ENCODE data around the gene MBOAT2.
A peak's percentile ranks its signal among the peaks of the same experiment; 100 is the strongest.

MBOAT2 gene

DNA sequence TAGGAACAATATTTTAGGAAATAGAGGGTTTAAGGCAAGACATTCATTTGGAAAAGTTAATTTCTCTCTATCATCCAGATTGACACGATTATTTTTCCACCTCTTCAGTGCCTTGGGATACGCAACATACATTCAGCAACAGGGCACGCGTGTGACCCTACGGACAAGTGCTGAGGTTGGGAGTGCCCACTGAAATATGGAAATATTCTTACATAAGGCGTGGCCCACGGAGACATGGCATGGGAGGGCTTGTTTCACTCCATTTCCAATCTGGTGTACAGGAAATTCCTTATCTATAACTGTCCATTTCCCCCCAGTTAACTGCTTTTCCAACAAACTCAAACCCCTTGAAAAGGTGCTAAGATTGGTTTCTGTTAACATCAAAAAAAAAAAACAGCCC, 145.2 kb downstream of the MBOAT2 start:
- WGBS: 98% methylated on average over 7 of the region's 7 CpGs
- no peak overlapping the region for H3K4me3 ChIP-seq (ENCODE audit: insufficient read depth in 1 of 2, low read depth in 1 of 2, low read length in 2 of 2)
- no peaks in the 10 kb centered on the region for H3K27me3 ChIP-seq (ENCODE audit: control insufficient read depth in 1 of 2, insufficient read depth in 1 of 2, low read length in 2 of 2)
- H3K36me3 ChIP-seq (ENCODE audit: control insufficient read depth in 1 of 2, insufficient read depth in 2 of 2, low read depth in 1 of 2, low read length in 2 of 2): peaks cover 3 to 34% of the 10 kb centered on the region in 2 experiments
- H2AK5ac ChIP-seq (ENCODE audit: low read length, severe bottlenecking): peak overlapping the region; percentile 100
- H2AFZ ChIP-seq (ENCODE audit: low read depth, low read length): no peak overlapping the region
- no peak for DNase-seq
- H4K8ac ChIP-seq (ENCODE audit: low read length): no peak overlapping the region
- no peak overlapping the region for H3K4ac ChIP-seq (ENCODE audit: low read depth in 1 of 2, low read length in 2 of 2)
- peak overlapping the region; percentile 95 for H3K27ac ChIP-seq (ENCODE audit: low read length, poor library complexity, severe bottlenecking)
- peaks cover 1% of the 10 kb centered on the region for H3K79me1 ChIP-seq (replicated peaks; ENCODE audit: low read length, poor library complexity, severe bottlenecking)
- no peak overlapping the region for H2BK120ac ChIP-seq (ENCODE audit: low read depth, low read length)
- no peak overlapping the region for H2BK12ac ChIP-seq (ENCODE audit: low read length in 2 of 2)
- no peak overlapping the region for H4K91ac ChIP-seq (ENCODE audit: low read length)
- peaks cover 5% of the 10 kb centered on the region for H3K4me1 ChIP-seq (ENCODE audit: control insufficient read depth, insufficient read depth, low read depth, low read length)
- H3K9ac ChIP-seq (ENCODE audit: low read length): no peak overlapping the region
- no peak overlapping the region for H3K18ac ChIP-seq (ENCODE audit: low read depth in 1 of 2, low read length in 2 of 2)
- no peak overlapping the region for H3K4me2 ChIP-seq (ENCODE audit: low read length, poor library complexity, severe bottlenecking)
- H3K23ac ChIP-seq (ENCODE audit: low read length in 2 of 2): no peak overlapping the region
- no peak overlapping the region for H2BK15ac ChIP-seq (ENCODE audit: low read depth, poor library complexity, severe bottlenecking)
- H2BK5ac ChIP-seq (ENCODE audit: low read depth, low read length, poor library complexity, severe bottlenecking): peak overlapping the region; percentile 98
- no peaks in the 10 kb centered on the region for H3K9me3 ChIP-seq (ENCODE audit: control insufficient read depth, low read length)
- H3K14ac ChIP-seq (ENCODE audit: low read length in 2 of 2): no peak overlapping the region

- H3K36me3 ChIP-seq (ENCODE audit: control insufficient read depth in 1 of 2, insufficient read depth in 2 of 2, low read depth in 1 of 2, low read length in 2 of 2): peaks cover 3 to 33% of the 10 kb centered on the region in 2 experiments
- H3K4me1 ChIP-seq (ENCODE audit: control insufficient read depth, insufficient read depth, low read depth, low read length): peaks cover 5% of the 10 kb centered on the region
- H3K4me3 ChIP-seq (ENCODE audit: insufficient read depth in 1 of 2, low read depth in 1 of 2, low read length in 2 of 2): no peak overlapping the region
- no peak overlapping the region for H2BK5ac ChIP-seq (ENCODE audit: low read depth, low read length, poor library complexity, severe bottlenecking)
- no peak overlapping the region for H2AFZ ChIP-seq (ENCODE audit: low read depth, low read length)
- no peak overlapping the region for H3K4ac ChIP-seq (ENCODE audit: low read depth in 1 of 2, low read length in 2 of 2)
- H2BK120ac ChIP-seq (ENCODE audit: low read depth, low read length): no peak overlapping the region
- DNase-seq: no peak
- 94% methylated on average over 10 of the region's 11 CpGs for WGBS
- no peaks in the 10 kb centered on the region for H3K27me3 ChIP-seq (ENCODE audit: control insufficient read depth in 1 of 2, insufficient read depth in 1 of 2, low read length in 2 of 2)
- H3K9ac ChIP-seq (ENCODE audit: low read length): no peak overlapping the region
- H3K23ac ChIP-seq (ENCODE audit: low read length in 2 of 2): no peak overlapping the region
- no peaks in the 10 kb centered on the region for H3K9me3 ChIP-seq (ENCODE audit: control insufficient read depth, low read length)
- no peak overlapping the region for H2BK15ac ChIP-seq (ENCODE audit: low read depth, poor library complexity, severe bottlenecking)
- no peak overlapping the region for H4K91ac ChIP-seq (ENCODE audit: low read length)
- H2BK12ac ChIP-seq (ENCODE audit: low read length in 2 of 2): no peak overlapping the region
- no peak overlapping the region for H4K8ac ChIP-seq (ENCODE audit: low read length)
- H3K79me1 ChIP-seq (replicated peaks; ENCODE audit: low read length, poor library complexity, severe bottlenecking): peaks cover 1% of the 10 kb centered on the region
- no peak overlapping the region for H3K4me2 ChIP-seq (ENCODE audit: low read length, poor library complexity, severe bottlenecking)
- no peak overlapping the region for H3K14ac ChIP-seq (ENCODE audit: low read length in 2 of 2)
- H3K27ac ChIP-seq (ENCODE audit: low read length, poor library complexity, severe bottlenecking): peak overlapping the region; percentile 95
- no peak overlapping the region for H2AK5ac ChIP-seq (ENCODE audit: low read length, severe bottlenecking)
- H3K18ac ChIP-seq (ENCODE audit: low read depth in 1 of 2, low read length in 2 of 2): no peak overlapping the region
These were observed 145.8 kb downstream of the MBOAT2 start for GRCh38 chr2:8857709-8858108.

GRCh38 chr2:8856176-8856575, 147.3 kb downstream of the MBOAT2 start:
- no peak overlapping the region for H4K8ac ChIP-seq (ENCODE audit: low read length)
- H3K9me3 ChIP-seq (ENCODE audit: control insufficient read depth, low read length): no peaks in the 10 kb centered on the region
- no peak overlapping the region for H4K91ac ChIP-seq (ENCODE audit: low read length)
- WGBS: 92% methylated on average over 2 of the region's 2 CpGs
- peaks cover 1% of the 10 kb centered on the region for H3K79me1 ChIP-seq (replicated peaks; ENCODE audit: low read length, poor library complexity, severe bottlenecking)
- H2BK5ac ChIP-seq (ENCODE audit: low read depth, low read length, poor library complexity, severe bottlenecking): no peak overlapping the region
- H2AFZ ChIP-seq (ENCODE audit: low read depth, low read length): no peak overlapping the region
- H3K18ac ChIP-seq (ENCODE audit: low read depth in 1 of 2, low read length in 2 of 2): no peak overlapping the region
- H2BK12ac ChIP-seq (ENCODE audit: low read length in 2 of 2): no peak overlapping the region
- DNase-seq: no peak
- peaks cover 7% of the 10 kb centered on the region for H3K4me1 ChIP-seq (ENCODE audit: control insufficient read depth, insufficient read depth, low read depth, low read length)
- no peak overlapping the region for H3K9ac ChIP-seq (ENCODE audit: low read length)
- no peak overlapping the region for H2BK120ac ChIP-seq (ENCODE audit: low read depth, low read length)
- H3K27me3 ChIP-seq (ENCODE audit: control insufficient read depth in 1 of 2, insufficient read depth in 1 of 2, low read length in 2 of 2): no peaks in the 10 kb centered on the region
- H3K36me3 ChIP-seq (ENCODE audit: control insufficient read depth in 1 of 2, insufficient read depth in 2 of 2, low read depth in 1 of 2, low read length in 2 of 2): peaks cover 0 to 19% of the 10 kb centered on the region in 2 experiments
- H3K4me3 ChIP-seq (ENCODE audit: insufficient read depth in 1 of 2, low read depth in 1 of 2, low read length in 2 of 2): no peak overlapping the region
- no peak overlapping the region for H2BK15ac ChIP-seq (ENCODE audit: low read depth, poor library complexity, severe bottlenecking)
- H3K4ac ChIP-seq (ENCODE audit: low read depth in 1 of 2, low read length in 2 of 2): no peak overlapping the region
- H3K14ac ChIP-seq (ENCODE audit: low read length in 2 of 2): no peak overlapping the region
- H3K4me2 ChIP-seq (ENCODE audit: low read length, poor library complexity, severe bottlenecking): no peak overlapping the region
- H3K27ac ChIP-seq (ENCODE audit: low read length, poor library complexity, severe bottlenecking): no peak overlapping the region
- no peak overlapping the region for H3K23ac ChIP-seq (ENCODE audit: low read length in 2 of 2)
- no peak overlapping the region for H2AK5ac ChIP-seq (ENCODE audit: low read length, severe bottlenecking)

- Histone ChIP-seq H2AFZ (ENCODE audit: low read depth, low read length) (no peak overlapping the region), H2BK120ac (ENCODE audit: low read depth, low read length) (no peak overlapping the region), H3K27me3 (ENCODE audit: control insufficient read depth in 1 of 2, insufficient read depth in 1 of 2, low read length in 2 of 2) (no peaks in the 10 kb centered on the region), H4K91ac (ENCODE audit: low read length) (no peak overlapping the region), H3K23ac (ENCODE audit: low read length in 2 of 2) (no peak overlapping the region), H3K9ac (ENCODE audit: low read length) (no peak overlapping the region), H2BK12ac (ENCODE audit: low read length in 2 of 2) (no peak overlapping the region), H3K18ac (ENCODE audit: low read depth in 1 of 2, low read length in 2 of 2) (no peak overlapping the region), H3K79me1 (replicated peaks; ENCODE audit: low read length, poor library complexity, severe bottlenecking) (peaks cover 1% of the 10 kb centered on the region), H3K36me3 (ENCODE audit: control insufficient read depth in 1 of 2, insufficient read depth in 2 of 2, low read depth in 1 of 2, low read length in 2 of 2) (peaks cover 0 to 18% of the 10 kb centered on the region in 2 experiments), H2BK5ac (ENCODE audit: low read depth, low read length, poor library complexity, severe bottlenecking) (no peak overlapping the region), H2BK15ac (ENCODE audit: low read depth, poor library complexity, severe bottlenecking) (no peak overlapping the region), H3K4me2 (ENCODE audit: low read length, poor library complexity, severe bottlenecking) (no peak overlapping the region), H3K14ac (ENCODE audit: low read length in 2 of 2) (no peak overlapping the region), H3K4me1 (ENCODE audit: control insufficient read depth, insufficient read depth, low read depth, low read length) (peaks cover 7% of the 10 kb centered on the region), H3K27ac (ENCODE audit: low read length, poor library complexity, severe bottlenecking) (no peak overlapping the region), H3K4me3 (ENCODE audit: insufficient read depth in 1 of 2, low read depth in 1 of 2, low read length in 2 of 2) (no peak overlapping the region), H4K8ac (ENCODE audit: low read length) (no peak overlapping the region), H3K4ac (ENCODE audit: low read depth in 1 of 2, low read length in 2 of 2) (no peak overlapping the region), H3K9me3 (ENCODE audit: control insufficient read depth, low read length) (no peaks in the 10 kb centered on the region), H2AK5ac (ENCODE audit: low read length, severe bottlenecking) (peak overlapping the region; percentile 76)
- no peak for DNase-seq
- 96% methylated on average over 3 of the region's 3 CpGs for WGBS
These were observed 148.5 kb downstream of the MBOAT2 start for GRCh38 chr2:8855010-8855409.
